Muscle of back (tissue), 11 donors: Measurements from ENCODE around the gene RABL3. TPM values are rescaled to one million over a fixed set of nuclear protein-coding genes. Genes with fewer than 3 reads are reported as not detected.
"Not testable (repeated sequence)": the region's sequence is repeated elsewhere in the genome, so short reads cannot be mapped to it uniquely, and the experiment has no call there.

ENCODE experiments used
- DNase-seq, 3 donors: peaks; one replicate each; pipeline versions ENCODE4 v3.0.0 to v3.0.0-alpha.2; 2013
- polyA plus RNA-seq, 10 donors: library from polyadenylated mRNA; unstranded; fragments of 120-200 nt; gene quantifications; one replicate each; pipeline ENCODE4 v1.2.1, GENCODE V29; 2013; ENCODE audit not compliant: insufficient read length in 10 of 10

The RABL3 gene
- polyA plus RNA-seq, 10 donors: 14.5 to 25.6 (median 21.4) TPM

- DNase-seq: no peak
Measured at GRCh38 chr3:120749843-120750242, 7.5 kb upstream of the RABL3 start.

GRCh38 chr3:120745466-120745865 is 3.1 kb upstream of the RABL3 start:
- DNase-seq: no peak

- DNase-seq: peak in 1 of 3 donors; percentile 9
Measured at GRCh38 chr3:120743556-120744195, 1.4 kb upstream of the RABL3 start.

- DNase-seq: peak in 1 of 3 donors; percentile 15
Measured at GRCh38 chr3:120742849-120743365, 591 bp upstream of the RABL3 start.

- no peak for DNase-seq
Measured at GRCh38 chr3:120741837-120742197, 499 bp downstream of the RABL3 start.

GRCh38 chr3:120741320-120741719 is 996 bp downstream of the RABL3 start:
- peak in 1 of 3 donors; percentile 7 for DNase-seq

GRCh38 chr3:120738006-120738405 is 4.3 kb downstream of the RABL3 start:
- not testable (repeated sequence) for DNase-seq

- no peak for DNase-seq
Measured at GRCh38 chr3:120730576-120731542, 11.5 kb downstream of the RABL3 start.

GRCh38 chr3:120726791-120727190 is 15.5 kb downstream of the RABL3 start:
- no peak for DNase-seq

GRCh38 chr3:120719167-120719834 is 23.0 kb downstream of the RABL3 start:
- DNase-seq: not testable (repeated sequence)

GRCh38 chr3:120713262-120713661 is 29.1 kb downstream of the RABL3 start:
- no peak for DNase-seq

GRCh38 chr3:120710369-120710768 is 31.9 kb downstream of the RABL3 start:
- DNase-seq: no peak

GRCh38 chr3:120708408-120708807 is 33.9 kb downstream of the RABL3 start:
- DNase-seq: no peak

- DNase-seq: no peak
Measured at GRCh38 chr3:120706950-120707349, 35.4 kb downstream of the RABL3 start.

- no peak for DNase-seq
Measured at GRCh38 chr3:120705884-120706582, 36.3 kb downstream of the RABL3 start.

GRCh38 chr3:120699333-120699732 is 43.0 kb downstream of the RABL3 start:
- no peak for DNase-seq

- peak in 1 of 3 donors; percentile 21 for DNase-seq
Measured at GRCh38 chr3:120693439-120694171, 48.7 kb downstream of the RABL3 start.

GRCh38 chr3:120689395-120689794 is 52.9 kb downstream of the RABL3 start:
- DNase-seq: no peak

- peak in 2 of 3 donors; percentile 9 to 49 for DNase-seq
Measured at GRCh38 chr3:120688121-120688520, 54.2 kb downstream of the RABL3 start.

GRCh38 chr3:120685411-120685810 is 56.9 kb downstream of the RABL3 start:
- no peak for DNase-seq

GRCh38 chr3:120684896-120685295 is 57.4 kb downstream of the RABL3 start:
- peak in 1 of 3 donors; percentile 5 for DNase-seq
